Superior temporal gyrus (tissue), 1 donor: ENCODE data around the gene GNA14.
A peak's percentile ranks its signal among the peaks of the same experiment; 100 is the strongest.
"Not testable (repeated sequence)": the region's sequence is repeated elsewhere in the genome, so short reads cannot be mapped to it uniquely, and the experiment has no call there.

Experiments
- DNase-seq: peaks from one replicate; pipeline ENCODE4 v3.0.0-alpha.2; 2016; ENCODE audit errors: extremely low spot score

The GNA14 gene

DNA sequence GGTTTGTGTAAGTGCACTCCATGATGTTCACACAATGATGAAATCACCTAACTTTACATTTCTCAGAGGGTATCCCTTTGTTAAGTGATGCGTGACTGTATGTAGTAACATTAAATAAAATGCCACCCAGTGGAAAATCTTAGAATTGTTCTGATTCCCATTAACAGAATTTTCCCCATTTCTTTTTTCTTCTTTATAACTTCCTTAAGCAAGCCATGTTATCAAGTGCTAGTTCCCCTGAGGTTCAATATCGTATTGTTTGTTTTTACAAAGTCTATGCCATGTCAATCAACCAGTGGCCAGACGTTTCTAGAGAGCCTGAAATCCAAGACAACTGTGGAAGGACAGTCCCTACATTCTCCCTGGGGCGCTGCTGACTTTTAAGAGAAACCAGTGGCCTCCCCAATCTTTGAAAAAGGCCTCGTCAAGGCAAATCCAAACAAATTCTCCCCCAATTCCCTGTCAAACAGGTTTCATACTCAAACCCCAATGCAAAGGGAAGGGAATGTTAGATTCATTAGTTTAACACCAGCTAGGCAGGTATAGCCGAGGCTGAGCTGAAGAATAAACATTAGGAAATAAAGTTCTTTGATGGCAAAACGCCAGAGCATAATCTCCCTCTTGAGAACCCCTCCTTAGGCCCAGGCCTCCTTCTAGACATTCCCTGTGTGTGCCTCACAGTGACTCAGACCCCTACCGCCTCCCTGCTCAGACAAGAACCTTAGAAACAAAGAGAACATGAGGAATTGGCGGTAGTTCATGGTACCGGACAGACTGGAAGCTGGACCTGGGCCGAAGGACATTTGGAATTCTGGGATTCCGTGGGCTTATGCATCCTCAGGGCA, 198.7 kb downstream of the GNA14 start:
- DNase-seq: no peak

DNA sequence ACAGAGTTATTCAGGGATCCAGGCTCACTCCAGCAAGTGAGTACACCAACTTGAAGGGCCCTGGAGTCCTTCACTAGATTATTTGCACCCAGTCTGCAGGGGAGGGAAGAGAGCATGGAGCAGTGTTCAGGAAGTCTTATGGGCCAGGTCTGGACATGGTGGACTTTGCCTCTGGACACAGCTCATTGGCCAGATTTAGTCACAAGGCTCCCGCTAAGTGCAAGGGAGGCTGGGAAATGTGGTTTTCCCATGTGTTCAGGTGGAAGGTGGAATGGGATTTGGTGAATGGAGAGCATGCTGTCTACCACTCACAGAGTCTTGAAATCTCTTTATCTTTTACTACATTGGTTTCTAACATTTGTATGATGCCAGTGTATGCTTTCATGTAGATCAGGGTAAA, 200.5 kb downstream of the GNA14 start:
- DNase-seq: no peak

GRCh38 chr9:77442436-77442835, 205.7 kb downstream of the GNA14 start:
- DNase-seq: no peak

DNA sequence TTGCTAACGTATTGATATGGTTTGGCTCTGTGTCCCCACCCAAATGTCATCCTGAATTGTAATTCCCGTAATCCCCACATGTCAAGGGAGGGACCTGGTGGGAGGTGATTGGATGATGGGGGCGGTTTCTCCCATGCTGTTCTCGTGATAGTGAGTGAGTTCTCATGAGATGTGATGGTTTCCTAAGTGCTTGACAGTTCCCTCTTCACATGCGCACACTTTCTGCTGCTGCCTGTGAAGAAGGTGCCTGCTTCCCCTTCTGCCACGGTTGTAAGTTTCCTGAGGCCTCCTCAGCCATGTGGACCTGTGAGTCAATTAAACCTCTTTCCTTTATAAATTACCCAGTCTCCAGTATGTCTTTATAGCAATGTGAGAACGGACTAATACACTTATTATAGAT, 207.0 kb downstream of the GNA14 start:
- not testable (repeated sequence) for DNase-seq

DNA sequence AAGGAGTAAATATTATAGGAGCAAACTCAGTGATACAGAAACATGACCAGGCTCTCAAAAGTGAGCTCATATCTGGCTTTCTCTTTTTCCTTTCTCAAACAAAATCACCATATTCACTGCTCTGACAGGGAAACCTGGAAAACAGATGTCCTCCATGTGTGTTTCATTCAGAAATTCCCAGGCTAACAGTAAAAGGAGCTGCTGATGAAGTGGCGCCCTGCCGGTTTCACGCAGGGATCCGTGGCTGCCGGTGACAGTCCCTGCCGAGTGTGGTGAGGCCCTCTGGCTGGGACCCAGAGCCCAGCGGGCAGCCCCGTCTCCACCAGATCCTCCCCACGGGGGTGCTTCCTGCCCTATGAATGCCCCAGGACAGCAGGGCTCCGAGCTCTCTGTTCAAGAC, 208.1 kb downstream of the GNA14 start:
- no peak for DNase-seq

- DNase-seq: no peak
Observed at GRCh38 chr9:77438653-77439052, 209.5 kb downstream of the GNA14 start.

DNA sequence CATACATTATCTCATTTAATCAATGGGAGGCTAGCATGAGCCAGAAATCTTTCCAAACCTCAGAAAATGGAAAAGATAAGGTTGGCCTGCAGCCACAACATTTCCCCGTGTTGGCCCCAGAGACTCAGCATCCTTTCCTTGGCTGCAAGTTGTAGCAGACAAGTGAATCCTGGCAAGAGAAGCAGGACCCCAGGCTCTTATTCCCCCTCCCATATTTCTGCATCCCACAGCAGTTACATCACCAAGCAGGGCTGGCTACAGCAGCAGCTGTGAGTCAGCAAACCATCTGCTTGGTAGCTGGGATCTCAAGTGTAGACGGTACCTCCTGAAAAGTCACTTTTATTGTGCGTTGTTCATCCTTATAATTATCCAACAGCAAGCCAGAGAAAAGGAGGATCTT, 212.4 kb downstream of the GNA14 start:
- no peak for DNase-seq

GRCh38 chr9:77435277-77435676, 212.8 kb downstream of the GNA14 start:
- DNase-seq: no peak

DNA sequence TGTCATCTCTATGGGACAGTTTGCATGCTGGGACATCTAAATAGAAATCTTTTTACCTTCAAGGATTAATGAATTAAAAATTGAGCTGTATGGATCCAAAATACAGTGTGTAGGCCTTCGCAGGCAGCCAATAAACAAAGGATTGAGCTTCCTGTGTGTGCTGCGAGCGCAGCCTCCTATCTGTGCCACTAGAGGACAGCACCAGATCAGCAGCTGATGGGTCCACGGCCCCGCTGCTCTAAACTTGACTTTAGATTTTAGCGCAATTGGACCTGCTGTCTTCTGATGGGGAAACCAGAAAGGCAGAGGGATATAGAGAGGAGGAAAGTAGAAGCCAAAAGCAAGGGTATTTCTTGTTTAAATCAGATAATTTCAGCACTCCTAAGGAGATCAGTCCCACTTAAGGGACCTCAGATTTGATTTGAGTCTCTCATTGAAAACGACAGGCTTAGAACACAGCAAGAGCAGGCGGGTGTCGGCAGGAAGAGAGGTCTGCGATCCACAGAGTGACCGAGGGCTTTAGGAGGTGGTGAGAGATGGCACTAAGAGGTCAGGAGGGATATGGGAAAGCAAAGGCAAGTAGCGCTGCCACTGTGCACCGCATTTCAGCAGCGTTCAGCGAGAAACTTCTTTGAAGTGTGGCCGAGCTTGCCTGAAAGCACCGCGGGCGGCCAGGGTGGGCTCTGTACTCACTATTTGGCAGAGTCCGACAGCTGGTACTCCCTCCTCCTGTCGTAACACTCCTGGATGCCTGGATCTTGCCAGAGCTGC, 214.3 kb downstream of the GNA14 start:
- DNase-seq: peak; percentile 88

DNA sequence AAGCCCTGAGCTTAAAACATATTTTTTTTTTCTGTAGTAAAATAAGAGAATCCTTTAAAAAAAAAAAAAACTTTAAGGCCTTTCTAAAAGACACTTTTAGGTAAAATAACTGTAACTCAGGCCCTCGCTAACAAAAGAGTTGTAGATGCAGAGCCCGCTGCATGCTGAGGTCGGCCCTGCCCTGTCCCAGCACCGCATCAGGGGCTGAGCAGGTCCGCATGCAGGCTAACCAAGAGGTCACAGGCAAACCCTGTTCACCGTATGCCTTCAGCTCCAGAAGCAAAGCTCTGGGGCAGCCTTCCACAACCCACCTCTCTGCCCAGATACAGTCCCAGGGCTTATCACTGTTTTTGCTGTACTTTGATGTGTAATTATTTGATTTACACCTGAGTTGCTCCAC, 216.1 kb downstream of the GNA14 start:
- no peak for DNase-seq

- no peak for DNase-seq
Observed at GRCh38 chr9:77429928-77430327, 218.2 kb downstream of the GNA14 start.

GRCh38 chr9:77427256-77427927, 220.7 kb downstream of the GNA14 start:
- DNase-seq: no peak

GRCh38 chr9:77426712-77427111, 221.4 kb downstream of the GNA14 start:
- no peak for DNase-seq

DNA sequence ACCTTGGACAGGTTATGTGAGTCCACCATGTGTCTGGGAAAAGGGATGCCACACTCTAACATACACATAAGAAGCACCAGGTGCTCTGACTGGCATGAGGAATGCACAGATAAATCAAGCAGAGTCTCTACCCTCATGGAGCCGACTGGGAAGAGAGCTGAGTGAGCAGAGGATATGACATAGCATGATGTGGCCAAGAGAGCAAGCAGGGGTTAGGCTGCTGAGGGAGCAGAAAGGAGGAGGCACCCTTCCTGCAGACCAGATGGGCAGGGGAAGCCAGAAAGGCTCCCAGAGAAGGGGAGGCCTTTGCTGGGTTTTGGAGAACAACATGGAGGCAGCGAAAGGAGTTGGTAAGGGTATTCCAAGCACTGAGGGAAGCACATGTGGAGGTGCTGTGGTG, 223.1 kb downstream of the GNA14 start:
- no peak for DNase-seq

GRCh38 chr9:77423841-77424240, 224.3 kb downstream of the GNA14 start:
- no peak for DNase-seq

GRCh38 chr9:77422969-77423368, 225.2 kb downstream of the GNA14 start:
- DNase-seq: no peak

- DNase-seq: no peak
Observed at GRCh38 chr9:77421506-77422265, 226.4 kb downstream of the GNA14 start.

DNA sequence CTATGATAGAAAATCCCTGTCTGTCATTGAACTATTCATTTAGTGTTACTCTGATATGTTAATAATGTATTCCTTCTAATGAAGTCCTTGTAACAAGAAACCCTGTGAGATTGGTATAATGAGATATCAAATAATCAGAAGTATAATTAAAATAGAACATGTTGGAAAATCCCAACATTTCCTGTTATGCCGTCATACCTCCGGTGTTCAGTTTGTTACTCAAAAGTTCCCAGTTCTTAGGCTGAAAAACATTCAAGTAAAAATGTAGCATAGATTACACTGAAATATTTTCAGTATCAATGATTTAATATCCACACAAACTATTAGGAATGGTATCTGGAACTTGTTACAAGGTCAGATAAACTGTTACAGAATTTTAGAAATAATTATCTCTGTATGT, 227.5 kb downstream of the GNA14 start:
- no peak for DNase-seq

DNA sequence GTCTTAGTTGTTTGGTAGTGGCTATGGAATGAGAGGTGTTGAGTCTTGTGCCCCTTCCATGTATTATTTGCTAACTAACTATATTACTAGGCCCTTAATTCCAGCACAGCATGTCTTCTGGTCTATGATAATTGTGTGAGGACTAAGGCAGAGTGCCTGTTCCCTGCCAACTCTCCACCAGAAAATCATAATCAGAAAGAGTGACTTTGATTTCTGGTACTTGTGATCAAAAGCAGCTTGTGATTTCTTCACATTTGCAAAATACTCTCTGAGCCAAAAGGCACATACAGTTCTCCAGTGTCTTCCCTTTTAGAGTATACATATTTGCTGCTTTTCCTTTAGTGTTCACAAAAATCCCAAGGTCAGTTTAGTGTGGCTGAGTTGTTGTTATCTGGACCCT, 229.9 kb downstream of the GNA14 start:
- DNase-seq: no peak

DNA sequence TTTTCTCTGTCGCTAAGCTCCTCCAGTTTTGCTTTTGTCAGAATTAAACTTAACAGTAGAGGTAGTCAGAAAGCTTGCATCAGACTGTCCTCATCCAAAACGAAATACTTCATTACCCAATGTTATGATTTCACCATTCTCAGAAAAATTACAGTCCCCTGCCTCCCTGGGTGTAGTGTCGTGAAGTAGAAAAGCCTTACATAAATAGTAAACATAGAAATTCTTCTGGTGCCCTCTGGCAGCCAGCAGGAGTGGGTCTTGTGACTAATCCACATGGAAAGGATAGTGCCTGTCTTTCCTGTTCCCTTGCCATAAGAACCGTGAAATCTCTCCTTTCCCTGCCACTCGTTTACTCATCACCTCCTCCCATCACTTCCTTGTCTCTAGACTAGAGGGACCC, 230.6 kb downstream of the GNA14 start:
- no peak for DNase-seq

GRCh38 chr9:77408521-77408920, 239.6 kb downstream of the GNA14 start:
- DNase-seq: not testable (repeated sequence)

DNA sequence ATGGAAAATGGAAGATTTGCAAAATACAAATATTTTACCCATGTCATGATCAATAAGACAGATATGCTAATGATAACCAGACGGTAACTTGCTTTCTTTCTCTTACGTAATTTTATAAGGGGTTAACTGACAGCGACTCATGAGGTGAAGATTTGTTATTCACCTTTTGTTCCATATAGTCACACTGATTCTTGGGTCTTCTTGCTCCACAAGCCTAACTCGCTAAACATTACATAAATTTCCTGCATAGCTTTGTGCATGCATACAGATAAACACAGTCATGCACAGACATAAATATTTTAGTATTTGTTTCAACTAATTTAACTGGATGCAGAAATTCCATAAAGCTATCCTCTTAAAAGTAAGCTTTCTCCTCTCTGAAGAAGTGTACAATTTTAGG, 244.9 kb downstream of the GNA14 start:
- DNase-seq: no peak
